Breast epithelium (tissue), 4 donors: ENCODE measurements around the gene ACACB. TPM values are rescaled to one million over a fixed set of nuclear protein-coding genes. Genes with fewer than 3 reads are reported as not detected.
A peak's percentile ranks its signal among the peaks of the same experiment; 100 is the strongest.

Experiments
- DNase-seq, 2 donors: peaks; one replicate each; pipeline ENCODE4 v3.0.0-alpha.2; 2019; ENCODE audit warnings: low spot score in 2 of 2
- H3K27ac ChIP-seq, 2 donors: fragments of 200-600 bp; sonication (generic) in 1 of 2; one replicate each; pipeline ENCODE4 v1.5.1; 2016 to 2019; ENCODE audit warnings: mild to moderate bottlenecking in 1 of 2
- H3K27me3 ChIP-seq, 2 donors: fragments of 200-600 bp; sonication (generic) in 1 of 2; one replicate each; pipeline versions ENCODE4 v1.5.1 to v1.6.0; 2017 to 2019; ENCODE audit warnings: control low read depth in 1 of 2, mild to moderate bottlenecking in 1 of 2
- H3K36me3 ChIP-seq: fragments of 200-600 bp; one replicate; pipeline ENCODE4 v1.5.1; 2019
- H3K4me1 ChIP-seq, 2 donors: fragments of 200-600 bp; sonication (generic); one replicate each; pipeline ENCODE4 v1.5.1; 2016 to 2019; ENCODE audit warnings: control low read depth in 1 of 2
- H3K4me3 ChIP-seq, 3 donors: fragments of 200-600 bp; sonication (generic); 1 replicate in 2 of 3; 2 replicates in 1 of 3; pipeline ENCODE4 v1.5.1; 2016 to 2019; ENCODE audit warnings: mild to moderate bottlenecking in 3 of 3, moderate library complexity in 2 of 3
- H3K9me3 ChIP-seq, 2 donors: fragments of 200-600 bp; sonication (generic) in 1 of 2; one replicate each; pipeline ENCODE4 v1.5.1; 2016 to 2019; ENCODE audit warnings: control low read depth in 1 of 2
- CTCF ChIP-seq, 3 donors: fragments of 450-650 bp; IDR thresholded peaks; one replicate each; pipeline ENCODE4 v1.5.1; 2016 to 2017; ENCODE audit warnings: antibody characterized with exemption in 3 of 3, mild to moderate bottlenecking in 3 of 3, moderate library complexity in 3 of 3
- POLR2A ChIP-seq: fragments of 450-650 bp; IDR thresholded peaks from one replicate; pipeline ENCODE4 v1.6.1; 2016; ENCODE audit warnings: antibody characterized with exemption, mild to moderate bottlenecking, moderate library complexity
- POLR2AphosphoS5 ChIP-seq, 3 donors: sonication (generic); formaldehyde crosslinking; IDR thresholded peaks; one replicate each; pipeline ENCODE4 v1.6.1; 2017; ENCODE audit warnings: antibody characterized with exemption in 3 of 3
- intact Hi-C: fragments of 100-400 bp; cut with DNase I; formaldehyde crosslinking; loops from one replicate; pipeline ENCODE4 v1.15.1; 2023; ENCODE audit warnings: low total_unique reads
- total RNA-seq, 3 donors: library from RNA; depleted of rRNA; stranded (reverse); fragments of >200 nt; gene quantifications; one replicate each; pipeline ENCODE4 v1.1.0, GENCODE V29; 2016

Gene ACACB
- 100 to 1,000 TPM; 223 to 957 (median 301) TPM for total RNA-seq

- H3K27me3 ChIP-seq = no peaks in the 10 kb centered on the region
- intact Hi-C loops = no loop called here
- peaks cover 0 to 11% of the 10 kb centered on the region in 2 donors for H3K4me1 ChIP-seq
These were observed at the start of gene ACACB for GRCh38 chr12:109115758-109116610. Gene ACACB, plus strand, starts transcription at chr12:109116587. Its CDS starts 22,819 bp downstream, at chr12:109139406.

GRCh38 chr12:109069307-109070271, 46.8 kb upstream of the ACACB start:
- H3K4me3 ChIP-seq = no peak overlapping the region
- H3K36me3 ChIP-seq = no peaks in the 10 kb centered on the region
- TF ChIP-seq CTCF (IDR thresholded peaks at IDR 0.05) (no peak), POLR2A (no peak), POLR2AphosphoS5 (IDR thresholded peaks at IDR 0.05) (no peak)
- intact Hi-C loops = no loop called here
- DNase-seq = no peak
- no peaks in the 10 kb centered on the region for H3K4me1 ChIP-seq
- H3K27ac ChIP-seq = no peak overlapping the region
- no peaks in the 10 kb centered on the region for H3K27me3 ChIP-seq
- H3K9me3 ChIP-seq = no peaks in the 10 kb centered on the region

More at GRCh38 chr12:109115758-109116610, at the start of gene ACACB:
- Histone ChIP-seq H3K27ac (peak within 1 kb of the TSS; percentile 73 to 77), H3K4me3 (peak within 1 kb of the TSS in 1 of 3 donors; percentile 26), H3K36me3 (no peaks in the 10 kb centered on the region), H3K9me3 (no peaks in the 10 kb centered on the region)
- TF ChIP-seq POLR2A = no peak
- peak; percentile 43 to 72 (median 71) for TF ChIP-seq POLR2AphosphoS5 (IDR thresholded peaks at IDR 0.05)
- DNase-seq = peak in 1 of 2 donors; percentile 65

- Histone ChIP-seq H3K27ac (no peak overlapping the region), H3K36me3 (no peaks in the 10 kb centered on the region), H3K4me1 (no peaks in the 10 kb centered on the region), H3K27me3 (no peaks in the 10 kb centered on the region), H3K4me3 (no peak overlapping the region), H3K9me3 (no peaks in the 10 kb centered on the region)
- intact Hi-C loops = no loop called here
- no peak for DNase-seq
- TF ChIP-seq POLR2AphosphoS5 (IDR thresholded peaks at IDR 0.05) (no peak), POLR2A (no peak), CTCF (IDR thresholded peaks at IDR 0.05) (no peak)
These were observed 41.5 kb upstream of the ACACB start for GRCh38 chr12:109074866-109075265.

GRCh38 chr12:109082751-109083150, 33.6 kb upstream of the ACACB start:
- Histone ChIP-seq H3K9me3 (no peaks in the 10 kb centered on the region), H3K4me3 (no peak overlapping the region), H3K36me3 (no peaks in the 10 kb centered on the region), H3K27me3 (no peaks in the 10 kb centered on the region), H3K27ac (no peak overlapping the region), H3K4me1 (no peaks in the 10 kb centered on the region)
- no peak for DNase-seq
- TF ChIP-seq POLR2A (no peak), POLR2AphosphoS5 (IDR thresholded peaks at IDR 0.05) (no peak), CTCF (IDR thresholded peaks at IDR 0.05) (no peak)
- intact Hi-C loops = no loop called here

GRCh38 chr12:109084425-109084824, 32.0 kb upstream of the ACACB start:
- Histone ChIP-seq H3K4me3 (no peak overlapping the region), H3K27ac (no peak overlapping the region), H3K27me3 (no peaks in the 10 kb centered on the region), H3K9me3 (no peaks in the 10 kb centered on the region), H3K36me3 (no peaks in the 10 kb centered on the region), H3K4me1 (no peaks in the 10 kb centered on the region)
- intact Hi-C loops = no loop called here
- TF ChIP-seq CTCF (IDR thresholded peaks at IDR 0.05) (no peak), POLR2A (no peak)
- no peak for DNase-seq
